Keratinocyte (primary cell): ENCODE data around the gene AOPEP. TPM values are rescaled to one million over a fixed set of nuclear protein-coding genes. Genes with fewer than 3 reads are reported as not detected.

Experiments
- DNase-seq: peaks from one replicate; pipeline ENCODE4 v3.0.0-alpha.2; 2011; ENCODE audit warnings: low read depth, missing footprints, low spot score
- FAIRE-seq: peaks from 2 replicates; lab custom pipeline; 2011; peaks lifted over from hg19 to GRCh38; lab: Jason Lieb, UNC
- H2AFZ ChIP-seq: 2 replicates; pipeline ENCODE4 v1.6.0; 2012; ENCODE audit warnings: low read length, control low read depth, inconsistent platforms; ENCODE audit not compliant: control insufficient read depth
- H3K27ac ChIP-seq: 2 replicates; pipeline ENCODE4 v1.5.1; 2011; ENCODE audit warnings: low read length; ENCODE audit not compliant: control insufficient read depth, insufficient read depth
- H3K27me3 ChIP-seq: 3 replicates; pipeline ENCODE4 v1.6.0; 2011; ENCODE audit warnings: low read length; ENCODE audit not compliant: control insufficient read depth, insufficient read depth; ENCODE audit errors: extremely low read depth
- H3K36me3 ChIP-seq, 2 experiments: 2 replicates in 1 of 2; 3 replicates in 1 of 2; pipeline ENCODE4 v1.5.1; 2011; ENCODE audit warnings: low read length in 2 of 2, mild to moderate bottlenecking in 1 of 2; ENCODE audit not compliant: control insufficient read depth in 2 of 2, insufficient read depth in 2 of 2; ENCODE audit errors: extremely low read depth in 1 of 2
- H3K4me1 ChIP-seq: 3 replicates; pipeline ENCODE4 v1.5.1; 2011; ENCODE audit warnings: low read length; ENCODE audit not compliant: control insufficient read depth, insufficient read depth; ENCODE audit errors: extremely low read depth
- H3K4me2 ChIP-seq: 3 replicates; pipeline ENCODE4 v1.6.0; 2011; ENCODE audit warnings: low read depth, low read length; ENCODE audit not compliant: control insufficient read depth, insufficient read depth; ENCODE audit errors: extremely low read depth
- H3K4me3 ChIP-seq, 3 experiments: fragments of 200-600 bp in 1 of 3; sonication (generic) in 1 of 3; 2 replicates in 2 of 3; 3 replicates in 1 of 3; pipeline ENCODE4 v1.5.1; 2011 to 2016; ENCODE audit warnings: low read length in 3 of 3, mild to moderate bottlenecking in 3 of 3, control low read depth in 2 of 3, inconsistent platforms in 1 of 3, low read depth in 1 of 3, mixed read lengths in 1 of 3, mixed run types in 1 of 3, moderate library complexity in 1 of 3; ENCODE audit not compliant: control insufficient read depth in 2 of 3, insufficient read depth in 2 of 3; ENCODE audit errors: extremely low read depth in 1 of 3
- H3K79me2 ChIP-seq: 2 replicates; pipeline ENCODE4 v1.6.0; 2012; ENCODE audit warnings: low read length; ENCODE audit not compliant: control insufficient read depth, insufficient read depth
- H3K9ac ChIP-seq: 3 replicates; pipeline ENCODE4 v1.6.0; 2011; ENCODE audit warnings: low read length; ENCODE audit not compliant: control insufficient read depth, insufficient read depth; ENCODE audit errors: extremely low read depth
- H3K9me1 ChIP-seq: 3 replicates; pipeline ENCODE4 v1.6.0; 2011; ENCODE audit warnings: low read length; ENCODE audit not compliant: control insufficient read depth, insufficient read depth; ENCODE audit errors: extremely low read depth
- H3K9me3 ChIP-seq: 2 replicates; pipeline ENCODE4 v1.5.1; 2012; ENCODE audit warnings: low read depth, low read length; ENCODE audit not compliant: control insufficient read depth
- H4K20me1 ChIP-seq: 3 replicates; pipeline ENCODE4 v1.6.0; 2011; ENCODE audit warnings: low read length; ENCODE audit not compliant: control insufficient read depth, insufficient read depth; ENCODE audit errors: extremely low read depth
- CTCF ChIP-seq, 3 experiments: IDR thresholded peaks in 1 of 3; conservative IDR thresholded peaks in 1 of 3; optimal IDR thresholded peaks in 1 of 3; 2 replicates in 2 of 3; 3 replicates in 1 of 3; pipeline versions ENCODE3 to v1.5.1; 2011; ENCODE audit warnings: low read length in 3 of 3, mild to moderate bottlenecking in 3 of 3, moderate library complexity in 2 of 3, control low read depth in 1 of 3, inconsistent platforms in 1 of 3; ENCODE audit not compliant: insufficient read depth in 2 of 3; ENCODE audit errors: extremely low read depth in 1 of 3
- EZH2 ChIP-seq: IDR thresholded peaks from one replicate; pipeline ENCODE4 v1.6.1; 2012; ENCODE audit warnings: inconsistent platforms, mild to moderate bottlenecking, low read length, moderate library complexity
- dilution Hi-C: fragments of 300-500 bp; cut with MboI; formaldehyde crosslinking; loops from one replicate; pipeline ENCODE4 v1.7.0; 2020; ENCODE audit warnings: low sequenced_read_pairs; ENCODE audit not compliant: extremely low pct_ligation_motif_present
- polyA plus RNA-seq, 5 experiments: library from polyadenylated mRNA; depleted of rRNA in 3 of 5; stranded (reverse) in 3 of 5; stranded (forward) in 1 of 5; unstranded in 1 of 5; fragments of >200 nt; gene quantifications; 1 replicate in 1 of 5; 2 replicates in 3 of 5; 3 replicates in 1 of 5; pipeline versions ENCODE4 v1.2.1 to v1.2.3, GENCODE V29; 2011 to 2012; ENCODE audit warnings: missing spikeins in 2 of 5, low read depth in 1 of 5, low replicate concordance in 1 of 5

The AOPEP gene
- polyA plus RNA-seq, 1 donor (not counting 4 experiments of a cell fraction or from before 2014, with no cell fraction given): 27.0 TPM

- Histone ChIP-seq H4K20me1 (no peaks in the 10 kb centered on the region), H3K4me3 (no peak overlapping the region), H3K4me2 (no peak overlapping the region), H3K9ac (no peak overlapping the region), H3K36me3 (no peaks in the 10 kb centered on the region), H3K27ac (no peak overlapping the region), H3K9me1 (no peaks in the 10 kb centered on the region), H2AFZ (no peak overlapping the region), H3K9me3 (no peaks in the 10 kb centered on the region), H3K79me2 (no peaks in the 10 kb centered on the region), H3K27me3 (no peaks in the 10 kb centered on the region), H3K4me1 (no peaks in the 10 kb centered on the region)
- no peak for FAIRE-seq
- DNase-seq: no peak
- TF ChIP-seq CTCF (optimal IDR thresholded peaks at IDR 0.05 in 1 of 3, IDR thresholded peaks at IDR 0.05 in 1 of 3, conservative IDR thresholded peaks at IDR 0.05 in 1 of 3; ENCODE audit: extremely low read depth in 1 of 3, insufficient read depth in 2 of 3, low read length in 3 of 3) (no peak), EZH2 (no peak)
- dilution Hi-C loops: no loop called here
These were observed 36.2 kb upstream of the AOPEP start for GRCh38 chr9:94690344-94690743.

GRCh38 chr9:94692601-94693000 lies 33.9 kb upstream of the AOPEP start:
- Histone ChIP-seq H3K4me2 (no peak overlapping the region), H3K27ac (no peak overlapping the region), H3K36me3 (no peaks in the 10 kb centered on the region), H3K79me2 (no peaks in the 10 kb centered on the region), H3K9me1 (no peaks in the 10 kb centered on the region), H3K4me3 (no peak overlapping the region), H2AFZ (no peak overlapping the region), H4K20me1 (no peaks in the 10 kb centered on the region), H3K27me3 (no peaks in the 10 kb centered on the region), H3K4me1 (no peaks in the 10 kb centered on the region), H3K9ac (no peak overlapping the region), H3K9me3 (no peaks in the 10 kb centered on the region)
- dilution Hi-C loops: no loop called here
- DNase-seq (no peak), FAIRE-seq (no peak)
- no peak for TF ChIP-seq EZH2
- no peak for TF ChIP-seq CTCF (optimal IDR thresholded peaks at IDR 0.05 in 1 of 3, IDR thresholded peaks at IDR 0.05 in 1 of 3, conservative IDR thresholded peaks at IDR 0.05 in 1 of 3; ENCODE audit: extremely low read depth in 1 of 3, insufficient read depth in 2 of 3, low read length in 3 of 3)
